Measurements from ENCODE around the gene PITX1.

DNA sequence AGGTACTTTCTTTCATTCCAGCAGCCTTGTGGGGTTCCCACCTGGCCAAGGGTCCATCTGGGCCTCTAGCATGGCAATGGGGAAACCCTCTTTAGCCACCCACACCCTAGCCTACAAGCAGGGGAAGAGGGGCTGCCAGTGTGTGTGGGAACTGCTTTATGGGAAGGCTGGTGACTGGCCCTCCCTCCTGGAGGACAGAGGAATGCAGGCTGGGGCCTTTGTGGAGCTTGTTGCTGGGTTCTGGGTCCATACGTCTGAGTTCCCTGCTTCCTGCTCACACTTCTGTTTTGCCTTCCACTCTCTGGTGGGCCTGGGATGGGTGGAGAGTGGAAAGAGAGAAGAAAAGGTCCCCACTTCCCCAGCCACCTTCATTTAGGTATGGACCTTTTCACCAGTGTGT is 14.9 kb upstream of the PITX1 start:
- TF ChIP-seq CTCF (IDR thresholded peaks at IDR 0.05) (no peak), POLR2A (IDR thresholded peaks at IDR 0.05) (no peak), EP300 (IDR thresholded peaks at IDR 0.05) (no peak)

Data from ovary (tissue), 3 donors.